ENCODE measurements around the gene FAM76B. TPM values are rescaled to one million over a fixed set of nuclear protein-coding genes. Genes with fewer than 3 reads are reported as not detected.
A peak's percentile ranks its signal among the peaks of the same experiment; 100 is the strongest.
"Not testable (repeated sequence)": the region's sequence is repeated elsewhere in the genome, so short reads cannot be mapped to it uniquely, and the experiment has no call there.

FAM76B gene
- 40.5 and 45.6 TPM in 2 replicates for total RNA-seq

GRCh38 chr11:95789506-95790122 is at the start of gene FAM76B:
Gene FAM76B, minus strand, starts transcription at chr11:95789782. Its CDS starts 304 bp downstream, at chr11:95789478.
- no peaks in the 10 kb centered on the region for H3K27me3 Mint-ChIP-seq (ENCODE audit: insufficient read depth)
- H3K9me3 Mint-ChIP-seq = no peaks in the 10 kb centered on the region
- peaks cover 37% of the 10 kb centered on the region for H3K36me3 Mint-ChIP-seq (ENCODE audit: low read depth)
- peak; percentile 97 for DNase-seq (ENCODE audit: low spot score)
- peak within 1 kb of the TSS; percentile 96 for H3K4me3 Mint-ChIP-seq
- H3K27ac Mint-ChIP-seq = peak within 1 kb of the TSS; percentile 100
- intact Hi-C loops (cut with micrococcal nuclease) = loop anchor here (1.0 to 10.0 kb wide), 15 partner anchors 75 to 1657 kb away; partner anchors contain the start of genes ANKRD49, CCDC82, CWC15 and ENDOD1
- H3K4me1 Mint-ChIP-seq (ENCODE audit: low read depth) = peaks cover 70% of the 10 kb centered on the region

GRCh38 chr11:95835768-95836488 is 46.3 kb upstream of the FAM76B start:
- Mint-ChIP-seq H3K4me1 (ENCODE audit: low read depth) (no peaks in the 10 kb centered on the region), H3K36me3 (ENCODE audit: low read depth) (peaks cover 31% of the 10 kb centered on the region), H3K4me3 (no peak overlapping the region), H3K9me3 (no peaks in the 10 kb centered on the region), H3K27me3 (ENCODE audit: insufficient read depth) (no peaks in the 10 kb centered on the region), H3K27ac (peak overlapping the region; percentile 0)
- intact Hi-C loops (cut with micrococcal nuclease) = loop anchor here (1.0 to 10.0 kb wide), 7 partner anchors 131 to 685 kb away; partner anchors contain the start of gene MAML2
- peak; percentile 29 for DNase-seq (ENCODE audit: low spot score)

GRCh38 chr11:95835351-95835750 is 45.8 kb upstream of the FAM76B start:
- H3K36me3 Mint-ChIP-seq (ENCODE audit: low read depth) = peaks cover 35% of the 10 kb centered on the region
- DNase-seq (ENCODE audit: low spot score) = no peak
- H3K4me1 Mint-ChIP-seq (ENCODE audit: low read depth) = no peaks in the 10 kb centered on the region
- H3K4me3 Mint-ChIP-seq = no peak overlapping the region
- H3K27ac Mint-ChIP-seq = no peak overlapping the region
- intact Hi-C loops (cut with micrococcal nuclease) = loop anchor here (5.0 to 10.0 kb wide), 3 partner anchors 132 to 409 kb away; no protein-coding TSS in a partner anchor
- no peaks in the 10 kb centered on the region for H3K9me3 Mint-ChIP-seq
- H3K27me3 Mint-ChIP-seq (ENCODE audit: insufficient read depth) = no peaks in the 10 kb centered on the region

GRCh38 chr11:95833378-95833777 is 43.8 kb upstream of the FAM76B start:
- no peaks in the 10 kb centered on the region for H3K27me3 Mint-ChIP-seq (ENCODE audit: insufficient read depth)
- peaks cover 38% of the 10 kb centered on the region for H3K36me3 Mint-ChIP-seq (ENCODE audit: low read depth)
- intact Hi-C loops (cut with micrococcal nuclease) = loop anchor here (10.0 kb wide), 1 partner anchor 411 kb away; no protein-coding TSS in a partner anchor
- no peak overlapping the region for H3K27ac Mint-ChIP-seq
- no peak overlapping the region for H3K4me3 Mint-ChIP-seq
- no peaks in the 10 kb centered on the region for H3K4me1 Mint-ChIP-seq (ENCODE audit: low read depth)
- H3K9me3 Mint-ChIP-seq = no peaks in the 10 kb centered on the region
- no peak for DNase-seq (ENCODE audit: low spot score)

GRCh38 chr11:95832763-95833162 is 43.2 kb upstream of the FAM76B start:
- no peaks in the 10 kb centered on the region for H3K27me3 Mint-ChIP-seq (ENCODE audit: insufficient read depth)
- H3K36me3 Mint-ChIP-seq (ENCODE audit: low read depth) = peaks cover 40% of the 10 kb centered on the region
- intact Hi-C loops (cut with micrococcal nuclease) = loop anchor here (10.0 kb wide), 1 partner anchor 412 kb away; no protein-coding TSS in a partner anchor
- H3K4me1 Mint-ChIP-seq (ENCODE audit: low read depth) = no peaks in the 10 kb centered on the region
- H3K9me3 Mint-ChIP-seq = no peaks in the 10 kb centered on the region
- no peak for DNase-seq (ENCODE audit: low spot score)
- H3K27ac Mint-ChIP-seq = no peak overlapping the region
- no peak overlapping the region for H3K4me3 Mint-ChIP-seq

- Mint-ChIP-seq H3K27ac (no peak overlapping the region), H3K4me1 (ENCODE audit: low read depth) (no peaks in the 10 kb centered on the region), H3K27me3 (ENCODE audit: insufficient read depth) (no peaks in the 10 kb centered on the region), H3K9me3 (no peaks in the 10 kb centered on the region), H3K36me3 (ENCODE audit: low read depth) (peaks cover 34% of the 10 kb centered on the region), H3K4me3 (no peak overlapping the region)
- DNase-seq (ENCODE audit: low spot score) = no peak
- intact Hi-C loops (cut with micrococcal nuclease) = loop anchor here (10.0 kb wide), 1 partner anchor 413 kb away; no protein-coding TSS in a partner anchor
Measured at GRCh38 chr11:95831198-95831883, 41.8 kb upstream of the FAM76B start.

- no peak for DNase-seq (ENCODE audit: low spot score)
- Mint-ChIP-seq H3K27me3 (ENCODE audit: insufficient read depth) (no peaks in the 10 kb centered on the region), H3K9me3 (no peaks in the 10 kb centered on the region), H3K27ac (peak overlapping the region; percentile 41), H3K4me1 (ENCODE audit: low read depth) (no peaks in the 10 kb centered on the region), H3K4me3 (no peak overlapping the region), H3K36me3 (ENCODE audit: low read depth) (peaks cover 34% of the 10 kb centered on the region)
- intact Hi-C loops (cut with micrococcal nuclease) = loop anchor here (10.0 kb wide), 1 partner anchor 415 kb away; no protein-coding TSS in a partner anchor
Measured at GRCh38 chr11:95829580-95830259, 40.1 kb upstream of the FAM76B start.

GRCh38 chr11:95827696-95828095 is 38.1 kb upstream of the FAM76B start:
- Mint-ChIP-seq H3K9me3 (no peaks in the 10 kb centered on the region), H3K4me3 (no peak overlapping the region), H3K27me3 (ENCODE audit: insufficient read depth) (no peaks in the 10 kb centered on the region), H3K4me1 (ENCODE audit: low read depth) (no peaks in the 10 kb centered on the region), H3K27ac (no peak overlapping the region), H3K36me3 (ENCODE audit: low read depth) (peaks cover 38% of the 10 kb centered on the region)
- no peak for DNase-seq (ENCODE audit: low spot score)
- intact Hi-C loops (cut with micrococcal nuclease) = no loop called here

- DNase-seq (ENCODE audit: low spot score) = no peak
- Mint-ChIP-seq H3K36me3 (ENCODE audit: low read depth) (peaks cover 42% of the 10 kb centered on the region), H3K27me3 (ENCODE audit: insufficient read depth) (no peaks in the 10 kb centered on the region)
Measured at GRCh38 chr11:95821640-95822039, 32.1 kb upstream of the FAM76B start.

GRCh38 chr11:95816037-95816436 is 26.5 kb upstream of the FAM76B start:
- Mint-ChIP-seq H3K27ac (no peak overlapping the region), H3K27me3 (ENCODE audit: insufficient read depth) (no peaks in the 10 kb centered on the region), H3K9me3 (no peaks in the 10 kb centered on the region), H3K4me3 (no peak overlapping the region), H3K4me1 (ENCODE audit: low read depth) (no peaks in the 10 kb centered on the region), H3K36me3 (ENCODE audit: low read depth) (peaks cover 31% of the 10 kb centered on the region)
- intact Hi-C loops (cut with micrococcal nuclease) = no loop called here
- DNase-seq (ENCODE audit: low spot score) = no peak

More at GRCh38 chr11:95821640-95822039, 32.1 kb upstream of the FAM76B start:
- no peak overlapping the region for H3K27ac Mint-ChIP-seq
- no peaks in the 10 kb centered on the region for H3K4me1 Mint-ChIP-seq (ENCODE audit: low read depth)
- H3K4me3 Mint-ChIP-seq = no peak overlapping the region
- intact Hi-C loops (cut with micrococcal nuclease) = no loop called here
- no peaks in the 10 kb centered on the region for H3K9me3 Mint-ChIP-seq

- DNase-seq (ENCODE audit: low spot score); H3K4me1 Mint-ChIP-seq (ENCODE audit: low read depth); H3K4me3 Mint-ChIP-seq; H3K27ac Mint-ChIP-seq; H3K27me3 Mint-ChIP-seq (ENCODE audit: insufficient read depth); intact Hi-C loops (cut with micrococcal nuclease): not testable (repeated sequence)
- peaks cover 15% of the 10 kb centered on the region for H3K9me3 Mint-ChIP-seq
- peaks cover 46% of the 10 kb centered on the region for H3K36me3 Mint-ChIP-seq (ENCODE audit: low read depth)
Measured at GRCh38 chr11:95811052-95811451, 21.5 kb upstream of the FAM76B start.

- intact Hi-C loops (cut with micrococcal nuclease); H3K4me1 Mint-ChIP-seq (ENCODE audit: low read depth); H3K27me3 Mint-ChIP-seq (ENCODE audit: insufficient read depth): not testable (repeated sequence)
Measured at GRCh38 chr11:95806464-95806863, 16.9 kb upstream of the FAM76B start.

More at GRCh38 chr11:95806464-95806863, 16.9 kb upstream of the FAM76B start:
- not testable (repeated sequence) for H3K27ac Mint-ChIP-seq; H3K4me3 Mint-ChIP-seq; DNase-seq (ENCODE audit: low spot score)
- peaks cover 46% of the 10 kb centered on the region for H3K36me3 Mint-ChIP-seq (ENCODE audit: low read depth)
- H3K9me3 Mint-ChIP-seq = peaks cover 15% of the 10 kb centered on the region

Data from activated T-helper 1 cell treated with anti-CD3 and anti-CD28 coated beads, Interleukin-12 subunit alpha, Interleukin-12 subunit beta, Interleukin-2, Interleukin-4 antibody, amounts not matched to agents 30 ng/mL and 10 ng/mL and 1 ng/mL, durations not matched to agents 14 hours and 24 hours and 36 hours (primary cell).